Measurements from ENCODE around the gene ZSWIM1.
A peak's percentile ranks its signal among the peaks of the same experiment; 100 is the strongest.
"Not testable (repeated sequence)": the region's sequence is repeated elsewhere in the genome, so short reads cannot be mapped to it uniquely, and the experiment has no call there.

The ZSWIM1 gene

GRCh38 chr20:45890077-45890984 lies 9.3 kb downstream of the ZSWIM1 start:
- peak; percentile 96 for DNase-seq (ENCODE audit: low spot score)

GRCh38 chr20:45890985-45891983 lies 10.3 kb downstream of the ZSWIM1 start, which contains the start of the genes CTSA and NEURL2:
TSS of gene CTSA (plus strand) at chr20:45891335. CDS start at chr20:45891569, 234 bp downstream.
TSS of gene NEURL2 (minus strand) at chr20:45891208. CDS start at chr20:45890991, 217 bp downstream.
- DNase-seq (ENCODE audit: low spot score): peak; percentile 99

GRCh38 chr20:45892049-45892825 lies 11.2 kb downstream of the ZSWIM1 start:
- DNase-seq (ENCODE audit: low spot score): peak; percentile 61

- no peak for DNase-seq (ENCODE audit: low spot score)
Measured at GRCh38 chr20:45892828-45893500, 11.9 kb downstream of the ZSWIM1 start.

- DNase-seq (ENCODE audit: low spot score): no peak
Measured at GRCh38 chr20:45893831-45894230, 12.8 kb downstream of the ZSWIM1 start.

- no peak for DNase-seq (ENCODE audit: low spot score)
Measured at GRCh38 chr20:45894797-45895196, 13.8 kb downstream of the ZSWIM1 start.

GRCh38 chr20:45896641-45897161 lies 15.7 kb downstream of the ZSWIM1 start:
- no peak for DNase-seq (ENCODE audit: low spot score)

GRCh38 chr20:45897289-45897688 lies 16.3 kb downstream of the ZSWIM1 start:
- no peak for DNase-seq (ENCODE audit: low spot score)

GRCh38 chr20:45897692-45898091 lies 16.7 kb downstream of the ZSWIM1 start:
- no peak for DNase-seq (ENCODE audit: low spot score)

GRCh38 chr20:45898285-45898684 lies 17.3 kb downstream of the ZSWIM1 start:
- DNase-seq (ENCODE audit: low spot score): no peak

GRCh38 chr20:45899046-45899835 lies 18.2 kb downstream of the ZSWIM1 start:
- DNase-seq (ENCODE audit: low spot score): no peak

- DNase-seq (ENCODE audit: low spot score): not testable (repeated sequence)
Measured at GRCh38 chr20:45901332-45901731, 20.3 kb downstream of the ZSWIM1 start.

- DNase-seq (ENCODE audit: low spot score): no peak
Measured at GRCh38 chr20:45902199-45902701, 21.2 kb downstream of the ZSWIM1 start.

GRCh38 chr20:45904583-45905504 lies 23.8 kb downstream of the ZSWIM1 start:
- DNase-seq (ENCODE audit: low spot score): no peak

GRCh38 chr20:45905505-45906079 lies 24.6 kb downstream of the ZSWIM1 start:
- DNase-seq (ENCODE audit: low spot score): no peak

GRCh38 chr20:45907219-45907948 lies 26.4 kb downstream of the ZSWIM1 start:
- no peak for DNase-seq (ENCODE audit: low spot score)

- DNase-seq (ENCODE audit: low spot score): no peak
Measured at GRCh38 chr20:45908084-45908483, 27.1 kb downstream of the ZSWIM1 start.

Data from HuH-7.5 (cell line).